ENCODE results near the gene HLA-DRB5. TPM values are rescaled to one million over a fixed set of nuclear protein-coding genes. Genes with fewer than 3 reads are reported as not detected.
"Not testable (repeated sequence)": the region's sequence is repeated elsewhere in the genome, so short reads cannot be mapped to it uniquely, and the experiment has no call there.

HLA-DRB5 gene
- total RNA-seq, 1 donor from 2014 or later, result not detected

DNA sequence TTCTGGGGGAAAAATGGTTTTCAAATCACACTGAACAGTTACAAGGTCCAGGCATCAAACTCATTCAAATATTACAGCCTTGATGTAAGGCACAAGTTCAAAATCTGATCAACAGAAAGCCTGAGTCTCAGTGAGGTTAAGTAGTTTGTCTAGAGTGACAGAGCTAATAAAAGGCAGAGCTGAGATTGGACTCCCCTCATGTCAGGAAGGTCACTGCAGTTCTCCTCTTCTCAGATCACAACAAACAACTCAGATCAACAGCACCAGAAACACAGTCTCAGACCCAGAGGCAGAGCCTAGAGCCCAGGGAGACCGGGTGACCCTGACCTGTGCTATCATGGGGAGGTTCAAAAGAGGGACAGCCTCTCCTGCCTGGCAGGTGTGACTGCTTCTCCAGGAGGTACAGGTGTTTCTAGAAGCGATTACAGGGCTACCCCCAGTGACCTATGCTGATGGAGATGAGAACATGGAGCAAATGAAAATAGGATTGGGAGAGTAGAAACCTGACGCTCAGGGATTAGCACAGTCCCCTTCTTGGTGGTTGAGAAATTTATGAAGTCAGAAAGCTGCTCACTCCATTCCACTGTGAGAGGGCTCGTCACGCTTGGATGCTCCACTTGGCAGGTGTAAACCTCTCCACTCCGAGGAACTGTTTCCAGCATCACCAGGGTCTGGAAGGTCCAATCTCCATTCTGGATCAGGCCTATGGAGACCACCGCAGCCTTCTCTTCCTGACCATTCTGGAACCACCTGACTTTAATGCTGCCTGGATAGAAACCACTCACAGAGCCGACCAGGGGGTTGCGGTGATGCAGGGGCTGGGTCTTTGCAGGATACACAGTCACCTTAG, 24.3 kb upstream of the HLA-DRB5 start:
- no peak overlapping the region for H3K27ac Mint-ChIP-seq (ENCODE audit: unreplicated experiment)

DNA sequence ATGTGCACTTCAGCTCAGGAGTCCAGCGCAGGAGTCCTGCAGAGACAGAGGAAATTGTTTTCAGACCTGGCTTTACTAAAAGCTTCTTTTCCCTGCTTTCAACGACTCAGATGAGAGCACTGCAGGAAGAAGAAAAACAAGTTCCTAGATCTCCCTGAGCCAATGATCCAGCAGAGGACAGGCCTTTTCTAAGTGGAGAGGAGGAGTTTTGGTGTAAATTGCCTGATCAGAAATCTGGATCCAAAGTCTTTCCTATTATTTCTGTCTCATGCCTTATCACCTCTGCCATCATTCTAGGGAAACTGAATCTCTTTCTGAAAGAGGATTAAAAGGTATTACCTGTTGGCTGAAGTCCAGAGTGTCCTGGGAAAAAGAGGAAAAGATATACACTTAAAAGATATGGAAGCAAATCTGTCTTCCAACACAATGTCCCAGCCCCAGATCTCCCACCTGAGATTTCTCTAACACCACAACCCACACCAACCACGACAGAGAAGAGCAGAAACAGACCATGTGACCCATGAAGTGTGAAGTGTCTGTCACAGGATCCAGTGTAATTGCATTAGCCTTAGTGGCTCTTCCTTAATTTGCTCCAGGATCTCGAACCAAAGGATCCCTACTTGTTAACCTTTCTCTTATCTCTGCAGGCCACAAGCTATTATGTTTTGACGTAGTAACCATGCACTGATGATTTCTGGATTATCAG, 23.1 kb upstream of the HLA-DRB5 start:
- TF ChIP-seq, protein P1, sequence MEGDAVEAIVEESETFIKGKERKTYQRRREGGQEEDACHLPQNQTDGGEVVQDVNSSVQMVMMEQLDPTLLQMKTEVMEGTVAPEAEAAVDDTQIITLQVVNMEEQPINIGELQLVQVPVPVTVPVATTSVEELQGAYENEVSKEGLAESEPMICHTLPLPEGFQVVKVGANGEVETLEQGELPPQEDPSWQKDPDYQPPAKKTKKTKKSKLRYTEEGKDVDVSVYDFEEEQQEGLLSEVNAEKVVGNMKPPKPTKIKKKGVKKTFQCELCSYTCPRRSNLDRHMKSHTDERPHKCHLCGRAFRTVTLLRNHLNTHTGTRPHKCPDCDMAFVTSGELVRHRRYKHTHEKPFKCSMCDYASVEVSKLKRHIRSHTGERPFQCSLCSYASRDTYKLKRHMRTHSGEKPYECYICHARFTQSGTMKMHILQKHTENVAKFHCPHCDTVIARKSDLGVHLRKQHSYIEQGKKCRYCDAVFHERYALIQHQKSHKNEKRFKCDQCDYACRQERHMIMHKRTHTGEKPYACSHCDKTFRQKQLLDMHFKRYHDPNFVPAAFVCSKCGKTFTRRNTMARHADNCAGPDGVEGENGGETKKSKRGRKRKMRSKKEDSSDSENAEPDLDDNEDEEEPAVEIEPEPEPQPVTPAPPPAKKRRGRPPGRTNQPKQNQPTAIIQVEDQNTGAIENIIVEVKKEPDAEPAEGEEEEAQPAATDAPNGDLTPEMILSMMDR (conservative IDR thresholded peaks at IDR 0.05), result no peak
- Mint-ChIP-seq H3K4me1 (no peaks in the 10 kb centered on the region), H3K27me3 (ENCODE audit: low read depth) (peaks cover 10% of the 10 kb centered on the region), H3K27ac (ENCODE audit: unreplicated experiment) (no peak overlapping the region), H3K36me3 (ENCODE audit: low read depth) (no peaks in the 10 kb centered on the region), H3K4me3 (no peak overlapping the region), H3K9me3 (no peaks in the 10 kb centered on the region)
- DNase-seq (ENCODE audit: low read depth, low spot score), result no peak

More for the DNA sequence above, 24.3 kb upstream of the HLA-DRB5 start:
- Mint-ChIP-seq H3K36me3 (ENCODE audit: low read depth) (no peaks in the 10 kb centered on the region), H3K9me3 (no peaks in the 10 kb centered on the region), H3K27me3 (ENCODE audit: low read depth) (peaks cover 10% of the 10 kb centered on the region), H3K4me3 (no peak overlapping the region), H3K4me1 (no peaks in the 10 kb centered on the region)
- TF ChIP-seq, protein P1 (conservative IDR thresholded peaks at IDR 0.05), result no peak
- DNase-seq (ENCODE audit: low read depth, low spot score), result no peak

DNA sequence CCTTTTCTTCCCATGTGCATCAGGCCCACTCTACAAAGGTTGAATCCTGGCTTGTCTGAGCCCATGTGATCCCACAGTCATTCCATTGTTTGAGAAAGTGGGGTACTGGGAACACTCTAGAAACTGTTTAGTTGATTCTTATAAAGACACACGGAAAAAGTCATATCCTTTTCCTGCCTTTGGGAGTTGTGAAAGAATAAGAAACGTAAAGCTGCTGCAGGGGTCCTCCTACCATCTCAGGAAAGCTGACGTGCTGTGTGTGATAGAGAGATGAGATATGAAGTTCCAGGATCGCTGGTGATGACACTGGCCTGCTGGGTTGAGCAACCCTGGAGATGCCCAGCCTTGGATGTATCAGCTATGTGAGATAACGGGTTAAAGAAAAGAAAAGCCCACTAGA, 21.3 kb upstream of the HLA-DRB5 start:
- Mint-ChIP-seq H3K4me1 (no peaks in the 10 kb centered on the region), H3K9me3 (no peaks in the 10 kb centered on the region), H3K27ac (ENCODE audit: unreplicated experiment) (no peak overlapping the region), H3K27me3 (ENCODE audit: low read depth) (peaks cover 6% of the 10 kb centered on the region), H3K36me3 (ENCODE audit: low read depth) (no peaks in the 10 kb centered on the region), H3K4me3 (no peak overlapping the region)
- TF ChIP-seq, protein P1 (conservative IDR thresholded peaks at IDR 0.05), result no peak
- no peak for DNase-seq (ENCODE audit: low read depth, low spot score)

DNA sequence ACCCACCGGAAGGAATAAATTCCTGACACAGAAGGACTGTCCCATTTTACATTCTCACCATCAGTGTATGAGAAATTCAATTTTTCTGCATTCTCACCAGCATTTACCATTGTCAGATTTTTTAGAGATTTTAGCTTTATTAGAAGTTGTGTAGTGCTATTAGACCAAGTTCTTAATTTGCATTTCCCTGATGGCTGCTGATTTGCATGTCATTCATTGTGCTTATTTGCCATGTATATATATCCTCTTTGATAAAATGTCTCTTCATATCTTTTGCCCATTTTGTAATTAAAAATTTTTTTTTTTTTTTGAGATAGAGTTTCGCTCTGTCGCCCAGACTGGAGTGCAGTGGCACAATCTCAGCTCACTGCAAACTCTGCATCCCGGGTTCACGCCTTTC, 9.8 kb upstream of the HLA-DRB5 start:
- Mint-ChIP-seq H3K27me3 (ENCODE audit: low read depth) (no peaks in the 10 kb centered on the region), H3K4me3 (no peak overlapping the region), H3K4me1 (no peaks in the 10 kb centered on the region), H3K27ac (ENCODE audit: unreplicated experiment) (no peak overlapping the region), H3K36me3 (ENCODE audit: low read depth) (no peaks in the 10 kb centered on the region), H3K9me3 (peaks cover 12% of the 10 kb centered on the region)
- TF ChIP-seq, protein P1 (conservative IDR thresholded peaks at IDR 0.05), result no peak
- DNase-seq (ENCODE audit: low read depth, low spot score), result no peak

DNA sequence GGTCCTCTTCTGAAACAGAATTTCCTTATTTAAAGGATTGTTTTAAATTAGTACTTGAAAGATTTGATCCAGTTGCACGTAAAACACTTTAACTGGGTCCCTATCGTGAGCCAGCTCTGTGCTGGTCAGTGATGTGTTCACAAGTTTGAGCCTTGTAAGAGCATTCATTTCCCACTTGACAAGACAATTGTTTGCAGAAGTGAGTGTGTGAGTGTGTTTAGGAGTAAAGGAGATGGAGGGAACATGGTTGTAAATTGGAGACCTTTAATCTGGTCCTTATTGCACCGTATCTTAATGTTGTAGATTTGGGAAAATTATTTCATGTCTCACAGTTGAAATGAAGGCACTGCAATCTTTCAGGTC, 325 bp upstream of the HLA-DRB5 start:
- not testable (repeated sequence) for DNase-seq (ENCODE audit: low read depth, low spot score); H3K36me3 Mint-ChIP-seq (ENCODE audit: low read depth); H3K4me3 Mint-ChIP-seq; H3K27ac Mint-ChIP-seq (ENCODE audit: unreplicated experiment); H3K4me1 Mint-ChIP-seq; H3K9me3 Mint-ChIP-seq
- H3K27me3 Mint-ChIP-seq (ENCODE audit: low read depth), result peaks cover 23% of the 10 kb centered on the region
